HG03520 (cell line): ENCODE results near the gene TMEM97.

Experiments
- ATAC-seq: cut with Tn5 transposase; IDR thresholded peaks from one replicate; pipeline ENCODE4 v1.9.1; 2021; ENCODE audit warnings: mild to moderate bottlenecking, moderate library complexity; ENCODE audit not compliant: unreplicated experiment

TMEM97 gene

GRCh38 chr17:28315846-28316705, 2.9 kb upstream of the TMEM97 start:
- no peak for ATAC-seq

- no peak for ATAC-seq
Observed at GRCh38 chr17:28317099-28317965, 1.7 kb upstream of the TMEM97 start.

GRCh38 chr17:28317966-28318758, 838 bp upstream of the TMEM97 start:
- no peak for ATAC-seq

- ATAC-seq, result no peak
Observed at GRCh38 chr17:28319598-28319935, 567 bp downstream of the TMEM97 start.

- ATAC-seq, result no peak
Observed at GRCh38 chr17:28320215-28321061, 1.4 kb downstream of the TMEM97 start.

- no peak for ATAC-seq
Observed at GRCh38 chr17:28324267-28324745, 5.3 kb downstream of the TMEM97 start.

GRCh38 chr17:28324781-28325180, 5.8 kb downstream of the TMEM97 start:
- ATAC-seq, result no peak

- ATAC-seq, result no peak
Observed at GRCh38 chr17:28325211-28325610, 6.2 kb downstream of the TMEM97 start.

GRCh38 chr17:28326114-28326513, 7.1 kb downstream of the TMEM97 start:
- no peak for ATAC-seq

GRCh38 chr17:28327031-28327607, 8.1 kb downstream of the TMEM97 start:
- peak; percentile 71 for ATAC-seq

- ATAC-seq, result no peak
Observed at GRCh38 chr17:28327709-28328108, 8.7 kb downstream of the TMEM97 start.

- ATAC-seq, result no peak
Observed at GRCh38 chr17:28328325-28328724, 9.3 kb downstream of the TMEM97 start.

- ATAC-seq, result no peak
Observed at GRCh38 chr17:28330671-28331070, 11.7 kb downstream of the TMEM97 start.

- no peak for ATAC-seq
Observed at GRCh38 chr17:28331891-28332420, 13.0 kb downstream of the TMEM97 start.

GRCh38 chr17:28333083-28333746, 14.2 kb downstream of the TMEM97 start:
- no peak for ATAC-seq

- no peak for ATAC-seq
Observed at GRCh38 chr17:28334171-28334570, 15.2 kb downstream of the TMEM97 start.

- ATAC-seq, result no peak
Observed at GRCh38 chr17:28334666-28335200, 15.7 kb downstream of the TMEM97 start.

- peak; percentile 94 for ATAC-seq
Observed at GRCh38 chr17:28335201-28335958, 16.4 kb downstream of the TMEM97 start, which contains the start of the genes IFT20 and TNFAIP1. Gene IFT20 (minus strand): TSS chr17:28335472. CDS start chr17:28331985, 3,487 bp downstream. Gene TNFAIP1 (plus strand): TSS chr17:28335761. CDS start chr17:28339522, 3,761 bp downstream.
